ENCODE data around the gene LY86. TPM values are rescaled to one million over a fixed set of nuclear protein-coding genes. Genes with fewer than 3 reads are reported as not detected.

The LY86 gene
- total RNA-seq, 4 donors from 2014 or later: 0.73 to 4.4 TPM; not detected in 2

DNA sequence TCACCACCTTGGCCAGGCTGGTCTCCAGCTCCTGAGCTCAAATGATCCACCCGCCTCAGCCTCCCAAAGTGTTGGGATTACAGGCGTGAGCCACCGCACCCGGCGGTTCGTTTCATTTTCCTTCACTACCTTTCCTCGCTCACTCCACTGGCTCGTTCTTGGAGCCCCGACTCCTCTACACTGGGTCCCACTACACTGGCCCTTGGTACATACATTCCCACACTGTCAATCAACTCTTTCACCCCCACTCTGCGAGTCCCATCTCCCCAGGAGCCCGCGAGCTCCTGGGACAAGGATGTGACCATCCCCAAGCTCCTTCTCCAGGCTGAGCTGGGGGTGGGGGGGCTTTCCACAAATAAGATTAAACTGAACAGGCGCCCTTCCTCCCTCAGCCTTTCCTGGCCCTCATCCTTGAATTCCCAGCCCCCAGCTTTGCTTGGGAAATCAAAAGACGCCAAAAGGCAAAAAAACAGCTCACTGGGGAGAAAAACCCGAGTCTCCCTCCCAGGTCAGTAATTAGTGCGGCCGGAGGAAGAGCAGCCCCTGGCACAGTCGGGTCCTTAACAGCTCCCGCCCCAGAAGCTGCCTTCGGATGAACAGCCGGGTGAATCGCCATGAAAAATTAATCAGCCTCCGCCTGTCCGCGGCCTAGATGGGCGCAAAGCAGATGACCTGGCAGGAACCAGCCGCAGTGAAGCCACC is 42.8 kb upstream of the LY86 start:
- H3K27me3 ChIP-seq: no peaks in the 10 kb centered on the region
- intact Hi-C loops (cut with DNase I; ENCODE audit: low total_unique reads): loop anchor here (10.0 kb wide), 1 partner anchor 1401 kb away; no protein-coding TSS in a partner anchor

DNA sequence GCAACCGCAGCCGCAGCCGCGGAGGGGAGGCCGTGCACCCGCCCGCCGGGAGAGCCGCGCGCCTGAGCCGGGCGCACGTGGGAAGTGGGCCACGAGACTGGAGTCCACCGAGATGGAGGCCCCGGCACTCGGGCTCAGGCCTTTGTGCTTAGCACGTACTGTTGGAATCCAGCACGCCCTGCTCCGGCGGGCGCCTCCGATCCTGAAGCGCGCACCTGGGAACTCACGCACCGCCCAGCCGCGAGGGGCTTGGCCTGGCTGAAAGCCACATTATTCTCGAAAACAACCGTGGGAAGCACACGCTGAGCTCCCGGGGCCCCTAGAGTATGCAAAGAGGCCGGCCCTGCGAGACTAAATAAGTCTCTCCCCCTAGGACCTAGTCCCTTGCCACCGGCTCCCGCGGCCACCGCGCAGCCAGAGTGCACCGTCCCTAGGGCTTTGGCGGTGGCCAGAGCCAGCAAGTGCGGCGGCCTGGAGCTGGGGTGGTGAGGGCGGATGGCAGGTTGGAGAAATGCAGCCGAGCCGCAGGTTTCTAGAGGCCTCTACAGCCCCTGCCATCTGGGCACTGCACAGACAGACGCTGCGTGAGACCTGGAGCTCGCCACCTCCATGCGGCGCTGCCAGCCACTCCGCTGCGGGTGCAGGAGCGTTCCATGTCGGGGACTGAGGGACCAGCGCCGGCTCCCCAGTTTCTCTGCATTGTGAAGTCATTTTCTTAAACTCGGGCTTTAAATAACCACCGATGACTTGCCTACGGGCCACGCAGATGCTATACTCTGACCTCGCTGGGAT is 42.0 kb upstream of the LY86 start:
- no peaks in the 10 kb centered on the region for H3K36me3 ChIP-seq

More for the DNA sequence above, 42.8 kb upstream of the LY86 start:
- TF ChIP-seq, protein P1, sequence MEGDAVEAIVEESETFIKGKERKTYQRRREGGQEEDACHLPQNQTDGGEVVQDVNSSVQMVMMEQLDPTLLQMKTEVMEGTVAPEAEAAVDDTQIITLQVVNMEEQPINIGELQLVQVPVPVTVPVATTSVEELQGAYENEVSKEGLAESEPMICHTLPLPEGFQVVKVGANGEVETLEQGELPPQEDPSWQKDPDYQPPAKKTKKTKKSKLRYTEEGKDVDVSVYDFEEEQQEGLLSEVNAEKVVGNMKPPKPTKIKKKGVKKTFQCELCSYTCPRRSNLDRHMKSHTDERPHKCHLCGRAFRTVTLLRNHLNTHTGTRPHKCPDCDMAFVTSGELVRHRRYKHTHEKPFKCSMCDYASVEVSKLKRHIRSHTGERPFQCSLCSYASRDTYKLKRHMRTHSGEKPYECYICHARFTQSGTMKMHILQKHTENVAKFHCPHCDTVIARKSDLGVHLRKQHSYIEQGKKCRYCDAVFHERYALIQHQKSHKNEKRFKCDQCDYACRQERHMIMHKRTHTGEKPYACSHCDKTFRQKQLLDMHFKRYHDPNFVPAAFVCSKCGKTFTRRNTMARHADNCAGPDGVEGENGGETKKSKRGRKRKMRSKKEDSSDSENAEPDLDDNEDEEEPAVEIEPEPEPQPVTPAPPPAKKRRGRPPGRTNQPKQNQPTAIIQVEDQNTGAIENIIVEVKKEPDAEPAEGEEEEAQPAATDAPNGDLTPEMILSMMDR (IDR thresholded peaks at IDR 0.05): no peak
- TF ChIP-seq POLR2A (IDR thresholded peaks at IDR 0.05): no peak
- no peak overlapping the region for H3K27ac ChIP-seq
- no peaks in the 10 kb centered on the region for H3K9me3 ChIP-seq
- H3K4me1 ChIP-seq: peaks cover 0 to 4% of the 10 kb centered on the region in 2 donors
- peak overlapping the region in 1 of 2 donors; percentile 37 for H3K4me3 ChIP-seq
- H3K36me3 ChIP-seq: no peaks in the 10 kb centered on the region
- no peak for DNase-seq

DNA sequence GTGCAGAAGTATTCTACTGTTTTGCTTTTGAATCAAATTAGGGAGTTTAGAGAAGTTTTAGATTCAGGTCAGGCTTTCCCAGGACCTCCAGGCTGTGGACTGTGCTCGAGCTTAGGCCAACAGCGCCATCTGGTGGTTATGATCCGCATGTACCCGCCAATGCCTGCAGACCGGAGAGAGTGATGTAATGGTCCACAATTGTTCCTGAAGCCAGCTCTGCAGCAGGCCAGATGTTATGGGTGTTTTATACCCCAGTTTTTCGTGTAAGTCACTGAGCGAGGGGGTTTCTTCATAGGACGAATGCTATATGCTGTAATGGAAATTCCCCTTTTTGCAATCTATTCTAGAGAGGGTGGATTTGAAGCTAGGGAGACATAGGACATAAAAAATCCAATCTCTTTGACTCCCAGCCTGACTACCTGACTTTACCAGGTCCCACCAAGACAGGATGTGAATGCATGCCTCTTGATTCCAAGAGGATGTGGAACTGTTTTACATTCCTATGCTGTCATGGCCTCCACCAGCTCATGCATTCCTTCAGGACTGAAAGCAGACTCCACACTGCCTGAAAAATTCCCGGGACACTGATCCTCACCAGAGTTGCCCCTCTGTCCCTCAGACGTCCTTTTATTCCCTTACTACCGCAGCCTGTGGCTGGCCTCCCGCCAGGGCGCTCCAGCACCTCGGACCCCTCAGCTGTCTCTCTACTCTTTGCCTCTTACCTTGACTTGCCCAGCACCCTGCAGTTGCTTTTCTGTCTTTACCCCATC is 41.2 kb upstream of the LY86 start:
- H3K27me3 ChIP-seq: no peaks in the 10 kb centered on the region
- H3K27ac ChIP-seq: no peak overlapping the region
- H3K4me1 ChIP-seq: peaks cover 0 to 4% of the 10 kb centered on the region in 2 donors
- DNase-seq: peak; percentile 86 to 91
- H3K9me3 ChIP-seq: no peaks in the 10 kb centered on the region
- no peak for TF ChIP-seq POLR2A (IDR thresholded peaks at IDR 0.05)
- TF ChIP-seq, protein P1 (IDR thresholded peaks at IDR 0.05): peak; percentile 90 to 94 (median 92)
- intact Hi-C loops (cut with DNase I; ENCODE audit: low total_unique reads): loop anchor here (10.0 kb wide), 1 partner anchor 1402 kb away; no protein-coding TSS in a partner anchor
- H3K4me3 ChIP-seq: peak overlapping the region; percentile 21 to 37
- H3K36me3 ChIP-seq: no peaks in the 10 kb centered on the region

More for the DNA sequence above, 42.0 kb upstream of the LY86 start:
- intact Hi-C loops (cut with DNase I; ENCODE audit: low total_unique reads): loop anchor here (10.0 kb wide), 1 partner anchor 1402 kb away; no protein-coding TSS in a partner anchor
- no peak overlapping the region for H3K27ac ChIP-seq
- H3K27me3 ChIP-seq: no peaks in the 10 kb centered on the region
- TF ChIP-seq, protein P1 (IDR thresholded peaks at IDR 0.05): no peak
- peaks cover 0 to 4% of the 10 kb centered on the region in 2 donors for H3K4me1 ChIP-seq
- H3K9me3 ChIP-seq: no peaks in the 10 kb centered on the region
- DNase-seq: peak; percentile 19 to 23
- H3K4me3 ChIP-seq: peak overlapping the region; percentile 21 to 37

- Histone ChIP-seq H3K4me1 (no peaks in the 10 kb centered on the region), H3K4me3 (no peak overlapping the region), H3K9me3 (no peaks in the 10 kb centered on the region), H3K27me3 (no peaks in the 10 kb centered on the region), H3K27ac (no peak overlapping the region), H3K36me3 (no peaks in the 10 kb centered on the region)
- no peak for TF ChIP-seq POLR2A (IDR thresholded peaks at IDR 0.05)
- TF ChIP-seq, protein P1 (IDR thresholded peaks at IDR 0.05): no peak
- intact Hi-C loops (cut with DNase I; ENCODE audit: low total_unique reads): no loop called here
- no peak for DNase-seq
These were observed 32.3 kb upstream of the LY86 start for GRCh38 chr6:6556161-6556737.

All from uterus (tissue), 4 donors.